Measurements from ENCODE around the gene SARS1.

DNA sequence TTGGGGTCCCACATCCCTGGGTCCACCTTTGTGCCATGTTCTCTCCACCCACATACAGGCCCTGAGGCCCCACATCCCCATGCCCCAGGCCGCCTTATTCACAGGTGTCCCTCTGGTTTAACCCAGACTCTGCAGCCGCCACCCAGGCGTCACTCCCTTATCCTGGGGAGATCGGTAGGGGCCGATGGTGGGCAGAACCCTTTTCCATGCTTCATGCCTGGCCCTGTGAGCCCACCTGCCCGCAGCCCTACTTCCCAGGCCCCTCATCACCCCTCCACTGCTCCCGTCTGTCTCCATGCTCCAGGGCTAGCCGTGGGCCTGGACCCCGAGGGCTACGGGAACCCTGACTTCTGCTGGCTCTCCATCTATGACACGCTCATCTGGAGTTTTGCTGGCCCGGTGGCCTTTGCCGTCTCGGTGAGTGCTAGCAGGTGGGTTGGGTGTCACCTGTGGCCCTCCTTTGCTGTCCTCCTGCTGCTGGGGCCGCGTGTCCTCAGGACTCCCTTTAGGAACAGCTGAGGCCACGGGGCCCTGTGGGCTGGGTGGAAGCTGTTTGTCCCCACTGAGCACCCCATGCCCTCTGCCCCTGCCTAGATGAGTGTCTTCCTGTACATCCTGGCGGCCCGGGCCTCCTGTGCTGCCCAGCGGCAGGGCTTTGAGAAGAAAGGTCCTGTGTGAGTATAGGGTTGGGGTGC lies 57.1 kb downstream of the SARS1 start:
- TF ChIP-seq, protein P1, sequence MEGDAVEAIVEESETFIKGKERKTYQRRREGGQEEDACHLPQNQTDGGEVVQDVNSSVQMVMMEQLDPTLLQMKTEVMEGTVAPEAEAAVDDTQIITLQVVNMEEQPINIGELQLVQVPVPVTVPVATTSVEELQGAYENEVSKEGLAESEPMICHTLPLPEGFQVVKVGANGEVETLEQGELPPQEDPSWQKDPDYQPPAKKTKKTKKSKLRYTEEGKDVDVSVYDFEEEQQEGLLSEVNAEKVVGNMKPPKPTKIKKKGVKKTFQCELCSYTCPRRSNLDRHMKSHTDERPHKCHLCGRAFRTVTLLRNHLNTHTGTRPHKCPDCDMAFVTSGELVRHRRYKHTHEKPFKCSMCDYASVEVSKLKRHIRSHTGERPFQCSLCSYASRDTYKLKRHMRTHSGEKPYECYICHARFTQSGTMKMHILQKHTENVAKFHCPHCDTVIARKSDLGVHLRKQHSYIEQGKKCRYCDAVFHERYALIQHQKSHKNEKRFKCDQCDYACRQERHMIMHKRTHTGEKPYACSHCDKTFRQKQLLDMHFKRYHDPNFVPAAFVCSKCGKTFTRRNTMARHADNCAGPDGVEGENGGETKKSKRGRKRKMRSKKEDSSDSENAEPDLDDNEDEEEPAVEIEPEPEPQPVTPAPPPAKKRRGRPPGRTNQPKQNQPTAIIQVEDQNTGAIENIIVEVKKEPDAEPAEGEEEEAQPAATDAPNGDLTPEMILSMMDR (IDR thresholded peaks at IDR 0.05; ENCODE audit: poor library complexity) = no peak
- TF ChIP-seq EZH2 (IDR thresholded peaks at IDR 0.05; ENCODE audit: borderline replicate concordance) (no peak), EZH2phosphoT487 (IDR thresholded peaks at IDR 0.05; ENCODE audit: low read depth, severe bottlenecking, unreplicated experiment) (no peak)

All from hepatocyte (in vitro differentiated cells).